ENCODE data around the gene TGFB2. TPM values are rescaled to one million over a fixed set of nuclear protein-coding genes. Genes with fewer than 3 reads are reported as not detected.

Gene TGFB2
- total RNA-seq, 1 experiment from 2014 or later, result 1.2 TPM

GRCh38 chr1:218425647-218426342, 80.7 kb downstream of the TGFB2 start:
- no TSS peak for BruUV-seq (replicated peaks)
- no peak overlapping the region for H3K4me3 ChIP-seq (ENCODE audit: low read depth, low read length, poor library complexity, severe bottlenecking)
- TF ChIP-seq CTCF (conservative IDR thresholded peaks at IDR 0.05; ENCODE audit: low read depth, low read length) (no peak), EZH2 (IDR thresholded peaks at IDR 0.05; ENCODE audit: borderline replicate concordance, low read depth, low read length, poor library complexity, severe bottlenecking) (no peak)
- intact Hi-C loops (cut with micrococcal nuclease; ENCODE audit: unreplicated experiment), result no loop called here
- ChIA-PET CTCF (no interaction called here), POLR2A (ENCODE audit: low non-redundant PET) (no interaction called here)
- H3K9me3 ChIP-seq (ENCODE audit: low read depth, low read length, poor library complexity, severe bottlenecking), result no peaks in the 10 kb centered on the region
- no peak for DNase-seq (ENCODE audit: low spot score)
- H3K36me3 ChIP-seq (ENCODE audit: insufficient read depth, low read length, poor library complexity, severe bottlenecking), result no peaks in the 10 kb centered on the region
- peaks cover 18% of the 10 kb centered on the region for H3K4me1 ChIP-seq (ENCODE audit: insufficient read depth, low read length, poor library complexity, severe bottlenecking)
- H3K27ac ChIP-seq (ENCODE audit: low read depth, low read length, poor library complexity, severe bottlenecking), result no peak overlapping the region
- no peaks in the 10 kb centered on the region for H3K27me3 ChIP-seq (replicated peaks; ENCODE audit: insufficient read depth, low read depth, low read length, poor library complexity)

- H3K4me1 ChIP-seq (ENCODE audit: insufficient read depth, low read length, poor library complexity, severe bottlenecking), result peaks cover 22% of the 10 kb centered on the region
- no TSS peak for BruUV-seq (replicated peaks)
- POLR2A ChIA-PET (ENCODE audit: low non-redundant PET), result no interaction called here
Measured at GRCh38 chr1:218426343-218426657, 81.2 kb downstream of the TGFB2 start.

GRCh38 chr1:218429301-218429700, 84.2 kb downstream of the TGFB2 start:
- Histone ChIP-seq H3K36me3 (ENCODE audit: insufficient read depth, low read length, poor library complexity, severe bottlenecking) (no peaks in the 10 kb centered on the region), H3K9me3 (ENCODE audit: low read depth, low read length, poor library complexity, severe bottlenecking) (no peaks in the 10 kb centered on the region), H3K27ac (ENCODE audit: low read depth, low read length, poor library complexity, severe bottlenecking) (no peak overlapping the region), H3K4me3 (ENCODE audit: low read depth, low read length, poor library complexity, severe bottlenecking) (no peak overlapping the region), H3K4me1 (ENCODE audit: insufficient read depth, low read length, poor library complexity, severe bottlenecking) (peaks cover 24% of the 10 kb centered on the region), H3K27me3 (replicated peaks; ENCODE audit: insufficient read depth, low read depth, low read length, poor library complexity) (no peaks in the 10 kb centered on the region)
- no peak for DNase-seq (ENCODE audit: low spot score)
- ChIA-PET POLR2A (ENCODE audit: low non-redundant PET) (no interaction called here), CTCF (no interaction called here)
- TF ChIP-seq CTCF (conservative IDR thresholded peaks at IDR 0.05; ENCODE audit: low read depth, low read length) (no peak), EZH2 (IDR thresholded peaks at IDR 0.05; ENCODE audit: borderline replicate concordance, low read depth, low read length, poor library complexity, severe bottlenecking) (no peak)
- no TSS peak for BruUV-seq (replicated peaks)
- intact Hi-C loops (cut with micrococcal nuclease; ENCODE audit: unreplicated experiment), result no loop called here

More at GRCh38 chr1:218426343-218426657, 81.2 kb downstream of the TGFB2 start:
- Histone ChIP-seq H3K9me3 (ENCODE audit: low read depth, low read length, poor library complexity, severe bottlenecking) (no peaks in the 10 kb centered on the region), H3K27me3 (replicated peaks; ENCODE audit: insufficient read depth, low read depth, low read length, poor library complexity) (no peaks in the 10 kb centered on the region), H3K27ac (ENCODE audit: low read depth, low read length, poor library complexity, severe bottlenecking) (no peak overlapping the region), H3K4me3 (ENCODE audit: low read depth, low read length, poor library complexity, severe bottlenecking) (no peak overlapping the region), H3K36me3 (ENCODE audit: insufficient read depth, low read length, poor library complexity, severe bottlenecking) (no peaks in the 10 kb centered on the region)
- intact Hi-C loops (cut with micrococcal nuclease; ENCODE audit: unreplicated experiment), result no loop called here
- DNase-seq (ENCODE audit: low spot score), result no peak
- TF ChIP-seq EZH2 (IDR thresholded peaks at IDR 0.05; ENCODE audit: borderline replicate concordance, low read depth, low read length, poor library complexity, severe bottlenecking) (no peak), CTCF (conservative IDR thresholded peaks at IDR 0.05; ENCODE audit: low read depth, low read length) (no peak)
- CTCF ChIA-PET, result no interaction called here

Measured in A673 (cell line).